Limb (tissue), 2 donors: ENCODE measurements around the gene GPRC5C.
"Not testable (repeated sequence)": the region's sequence is repeated elsewhere in the genome, so short reads cannot be mapped to it uniquely, and the experiment has no call there.

ENCODE experiments used
- DNase-seq, 2 donors: peaks; one replicate each; pipeline ENCODE4 v3.0.0-alpha.2; 2016; ENCODE audit errors: extremely low spot score in 2 of 2

The GPRC5C gene

GRCh38 chr17:74431568-74432423 is at the start of gene GPRC5C:
Gene GPRC5C, plus strand, starts transcription at chr17:74432088. Its CDS starts 7,689 bp downstream, at chr17:74439777.
- peak in 1 of 2 donors; percentile 85 for DNase-seq

DNA sequence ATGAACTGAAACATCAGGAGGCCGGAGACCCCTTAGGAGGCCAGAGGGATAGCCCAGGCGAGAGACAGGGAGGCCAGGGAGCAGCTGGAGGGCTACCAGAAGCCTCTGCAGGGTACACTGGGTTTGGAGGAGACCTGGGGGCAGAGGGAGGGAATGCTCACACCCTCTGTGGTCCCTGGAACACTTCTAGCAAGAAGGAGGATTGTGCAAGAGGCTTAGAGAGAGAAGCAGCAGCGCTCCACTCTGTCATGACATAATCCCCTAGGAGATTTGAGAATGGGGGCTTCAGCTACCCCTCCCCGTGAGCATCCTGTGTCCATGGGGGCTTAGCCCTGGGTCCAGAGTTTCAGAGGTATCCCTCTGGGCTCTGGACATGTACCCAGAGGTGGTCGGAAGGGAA is 48.7 kb upstream of the GPRC5C start:
- no peak for DNase-seq

DNA sequence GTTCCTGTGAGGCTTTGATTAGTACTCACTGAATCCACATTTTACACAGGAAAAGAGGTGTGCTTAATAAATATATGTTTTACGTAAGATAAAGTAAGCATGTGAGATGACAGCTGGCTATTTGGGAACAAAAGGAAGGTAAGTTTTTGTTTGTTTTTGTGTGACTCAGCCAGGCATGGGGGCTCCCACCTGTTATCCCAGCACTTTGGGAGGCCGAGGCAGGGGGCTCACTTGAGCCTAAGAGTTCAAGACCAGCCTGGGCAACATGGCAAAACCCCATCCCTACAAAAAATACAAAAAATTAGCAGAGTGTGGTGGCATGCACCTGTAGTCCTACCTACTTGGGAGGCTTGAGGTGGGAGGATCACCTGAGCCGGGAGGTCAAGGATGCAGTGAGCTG is 46.7 kb upstream of the GPRC5C start:
- no peak for DNase-seq

GRCh38 chr17:74386386-74386785 is 45.5 kb upstream of the GPRC5C start:
- no peak for DNase-seq

GRCh38 chr17:74387365-74388218 is 44.3 kb upstream of the GPRC5C start:
- no peak for DNase-seq

GRCh38 chr17:74389084-74389753 is 42.7 kb upstream of the GPRC5C start:
- no peak for DNase-seq

- DNase-seq: no peak
Observed at GRCh38 chr17:74389937-74390679, 41.8 kb upstream of the GPRC5C start.

DNA sequence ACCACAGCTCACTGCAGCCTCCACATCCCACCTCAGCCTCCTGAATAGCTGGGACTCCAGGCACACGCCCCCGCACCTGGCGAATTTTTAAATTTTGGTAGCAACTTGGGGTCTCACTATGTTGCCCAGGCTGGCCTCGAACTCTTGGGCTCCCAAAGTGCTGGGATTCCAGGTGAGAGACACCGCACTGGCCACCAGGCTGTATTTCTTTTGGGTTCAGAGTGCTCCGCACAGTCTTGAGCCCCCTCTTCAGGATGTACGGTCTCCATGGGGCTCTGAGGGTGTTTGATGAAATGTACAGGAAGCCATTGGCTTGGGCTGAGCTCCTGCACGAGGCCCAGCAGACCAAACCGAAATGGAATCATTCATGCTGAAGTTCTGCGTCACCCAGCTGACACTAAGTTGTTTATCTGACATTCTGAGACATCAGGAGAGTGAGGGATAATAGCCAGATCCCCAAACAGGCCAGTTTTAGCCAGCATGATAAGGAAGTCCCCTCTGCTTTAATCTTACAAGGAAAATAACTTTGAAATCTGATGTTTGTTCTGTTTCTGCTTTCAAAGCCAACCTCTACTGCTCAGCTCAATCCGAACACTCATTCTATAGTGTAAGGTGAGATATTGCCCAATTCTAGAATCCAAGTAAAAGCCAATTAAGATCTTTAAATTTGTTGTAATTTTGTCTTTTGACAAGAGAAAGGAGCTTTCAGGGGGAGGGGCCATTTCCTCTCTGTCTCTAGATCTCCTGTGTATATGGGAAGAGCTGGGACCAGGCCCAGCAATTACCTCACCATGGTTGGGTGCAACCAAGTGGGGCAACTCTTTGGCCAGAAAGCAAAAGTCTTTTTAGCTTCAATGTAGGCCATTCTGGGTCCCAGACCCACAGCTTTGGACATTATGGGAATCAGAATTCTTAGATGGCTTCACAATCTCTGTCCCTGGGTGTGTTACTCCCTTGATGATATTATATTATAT is 40.9 kb upstream of the GPRC5C start:
- DNase-seq: no peak

GRCh38 chr17:74391771-74392170 is 40.1 kb upstream of the GPRC5C start:
- no peak for DNase-seq

DNA sequence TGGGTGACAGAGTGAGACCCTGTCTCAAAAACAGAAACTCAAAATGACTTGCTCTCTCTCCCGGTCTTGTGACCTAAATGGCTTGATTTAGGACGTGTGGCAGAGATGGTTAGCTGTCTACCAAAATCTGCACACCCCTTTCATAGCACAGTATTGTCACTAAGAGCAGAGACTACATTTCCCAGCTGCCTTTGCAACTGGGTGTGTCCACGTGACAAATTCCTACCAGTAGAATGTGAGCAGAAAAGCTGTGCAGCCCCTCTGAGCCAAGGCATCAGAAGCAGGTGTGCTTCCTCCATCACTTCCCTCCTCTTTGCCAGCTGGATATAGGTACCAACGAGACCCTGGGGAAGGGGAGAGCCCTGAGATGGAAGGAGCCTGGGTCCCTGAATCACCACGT is 39.0 kb upstream of the GPRC5C start:
- DNase-seq: no peak

DNA sequence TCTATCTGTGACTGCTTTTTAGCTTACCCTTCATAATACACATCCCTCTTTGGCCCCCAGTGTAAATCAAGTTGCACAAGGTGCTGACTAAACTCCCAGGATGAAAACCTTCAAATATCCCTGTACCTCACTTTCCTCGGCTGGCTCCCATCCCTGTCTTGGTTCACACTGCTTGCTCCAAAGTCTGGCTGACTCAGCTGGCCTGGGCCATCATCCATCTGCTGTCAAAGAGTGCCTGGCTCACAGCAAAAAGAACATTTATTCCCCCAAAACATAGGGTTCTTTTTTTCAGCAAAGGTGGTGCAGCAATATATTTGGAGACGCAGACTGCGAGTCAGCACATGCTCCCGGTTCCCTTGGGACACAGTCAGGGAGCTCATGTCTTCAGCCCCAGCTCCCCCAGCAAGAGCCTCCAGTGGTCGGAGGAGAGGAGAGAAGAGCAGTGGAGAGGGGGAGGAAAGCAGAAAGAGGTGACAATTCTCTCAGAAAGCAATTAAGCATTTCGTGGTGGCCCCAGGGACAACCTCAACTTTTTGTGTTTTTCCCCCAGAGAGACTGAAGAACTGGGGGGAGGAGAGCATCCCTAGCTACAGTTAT is 38.4 kb upstream of the GPRC5C start:
- DNase-seq: no peak

- no peak for DNase-seq
Observed at GRCh38 chr17:74394275-74394950, 37.5 kb upstream of the GPRC5C start.

GRCh38 chr17:74394977-74395376 is 36.9 kb upstream of the GPRC5C start:
- no peak for DNase-seq

DNA sequence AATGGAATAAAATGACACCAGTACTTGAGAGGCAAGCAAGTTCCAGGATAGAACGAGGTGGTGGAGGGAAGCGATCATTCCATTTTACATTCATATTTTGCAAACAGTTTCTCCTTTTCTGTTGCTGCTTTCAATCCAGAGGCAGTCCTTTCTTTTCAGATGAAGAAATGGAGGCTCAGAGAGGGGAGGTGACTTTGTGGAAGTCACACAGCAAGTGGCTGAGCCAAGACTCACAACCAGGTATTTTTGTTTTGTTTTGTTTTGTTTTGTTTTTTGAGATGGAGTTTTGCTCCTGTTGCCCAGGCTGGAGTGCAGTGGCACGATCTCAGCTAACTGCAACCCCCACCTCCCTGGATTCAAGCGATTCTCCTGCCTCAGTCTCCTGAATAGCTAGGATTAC is 35.3 kb upstream of the GPRC5C start:
- no peak for DNase-seq

- DNase-seq: no peak
Observed at GRCh38 chr17:74402048-74402447, 29.8 kb upstream of the GPRC5C start.

DNA sequence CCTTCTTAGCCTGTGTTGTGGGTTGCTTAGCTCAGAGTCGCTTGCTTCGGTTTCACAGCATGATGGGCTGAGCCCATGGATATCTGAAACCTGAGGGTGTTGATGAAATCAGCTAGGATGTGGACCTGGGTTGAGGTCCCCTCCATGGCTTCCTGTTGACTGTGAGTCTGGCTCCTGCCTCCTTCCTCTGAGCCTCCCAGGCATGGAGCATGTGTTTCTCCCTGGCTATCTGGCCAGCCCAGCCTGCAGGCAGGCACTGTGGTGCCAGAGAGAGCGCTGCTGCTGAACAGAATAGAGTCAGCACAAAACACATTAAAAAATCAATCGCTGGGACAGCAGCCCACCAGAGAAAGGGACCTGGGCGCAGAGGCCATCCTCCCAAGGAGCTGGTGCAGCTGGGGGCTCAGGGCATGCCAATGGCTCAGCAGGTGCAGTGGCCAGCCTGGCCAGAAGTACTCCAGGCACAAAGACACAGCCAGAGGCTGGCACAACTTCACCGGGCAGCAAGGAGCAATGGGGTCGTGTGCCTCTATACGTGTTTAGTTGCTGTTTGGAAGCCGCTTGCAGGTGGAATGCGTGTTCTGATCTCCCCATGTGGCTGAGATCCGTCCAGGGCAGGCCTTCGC is 28.3 kb upstream of the GPRC5C start:
- no peak for DNase-seq

DNA sequence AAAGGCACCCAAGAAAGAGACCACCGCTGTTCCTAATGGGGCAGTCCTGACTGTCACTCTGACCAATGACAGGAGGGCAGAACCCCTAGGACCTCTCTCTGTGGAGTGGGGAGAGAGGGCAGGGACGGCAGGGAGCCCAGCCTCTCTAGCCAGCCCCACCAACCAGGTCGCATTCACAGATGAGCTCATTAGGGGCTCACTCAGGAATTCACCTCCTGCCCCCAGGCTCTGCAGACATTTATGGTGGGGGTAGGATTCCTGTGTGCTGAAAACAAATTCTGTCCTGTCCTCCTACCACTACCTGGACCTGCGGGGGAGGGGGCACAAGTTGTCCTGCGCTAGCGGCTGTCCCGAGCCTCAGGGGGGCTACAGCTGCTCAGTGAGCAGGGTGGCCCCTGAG is 27.7 kb upstream of the GPRC5C start:
- DNase-seq: no peak

- DNase-seq: no peak
Observed at GRCh38 chr17:74404789-74405188, 27.1 kb upstream of the GPRC5C start.

DNA sequence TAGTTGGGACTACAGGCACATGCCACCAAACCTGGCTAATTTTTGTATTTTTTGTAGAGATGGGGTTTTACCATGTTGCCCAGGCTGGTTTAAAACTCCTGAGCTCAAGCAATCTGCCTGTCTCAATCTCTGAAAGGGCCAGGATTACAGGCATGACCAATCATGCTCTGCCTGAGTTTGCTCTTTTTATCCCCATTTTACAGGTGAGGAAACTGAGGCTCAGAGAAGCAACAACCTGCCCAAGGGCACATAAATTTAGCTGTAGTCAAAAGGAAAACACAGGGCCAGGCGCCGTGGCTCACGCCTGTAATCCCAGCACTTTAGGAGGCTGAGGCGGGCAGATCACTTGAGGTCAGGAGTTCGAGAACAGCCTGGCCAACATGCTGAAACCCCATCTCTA is 26.6 kb upstream of the GPRC5C start:
- not testable (repeated sequence) for DNase-seq
